PC-9 (cell line): ENCODE data around the gene SFTPD.

ENCODE experiments used
- CTCF ChIP-seq: fragments of 200-600 bp; sonication (generic); conservative IDR thresholded peaks from 2 replicates; pipeline ENCODE4 v1.6.1; 2017; ENCODE audit warnings: mixed run types, antibody characterized with exemption, mild to moderate bottlenecking, moderate library complexity
- EZH2 ChIP-seq: fragments of 200-600 bp; sonication (generic); IDR thresholded peaks from 2 replicates; pipeline ENCODE4 v1.8.0; 2017; ENCODE audit warnings: antibody characterized with exemption, low read depth

DNA sequence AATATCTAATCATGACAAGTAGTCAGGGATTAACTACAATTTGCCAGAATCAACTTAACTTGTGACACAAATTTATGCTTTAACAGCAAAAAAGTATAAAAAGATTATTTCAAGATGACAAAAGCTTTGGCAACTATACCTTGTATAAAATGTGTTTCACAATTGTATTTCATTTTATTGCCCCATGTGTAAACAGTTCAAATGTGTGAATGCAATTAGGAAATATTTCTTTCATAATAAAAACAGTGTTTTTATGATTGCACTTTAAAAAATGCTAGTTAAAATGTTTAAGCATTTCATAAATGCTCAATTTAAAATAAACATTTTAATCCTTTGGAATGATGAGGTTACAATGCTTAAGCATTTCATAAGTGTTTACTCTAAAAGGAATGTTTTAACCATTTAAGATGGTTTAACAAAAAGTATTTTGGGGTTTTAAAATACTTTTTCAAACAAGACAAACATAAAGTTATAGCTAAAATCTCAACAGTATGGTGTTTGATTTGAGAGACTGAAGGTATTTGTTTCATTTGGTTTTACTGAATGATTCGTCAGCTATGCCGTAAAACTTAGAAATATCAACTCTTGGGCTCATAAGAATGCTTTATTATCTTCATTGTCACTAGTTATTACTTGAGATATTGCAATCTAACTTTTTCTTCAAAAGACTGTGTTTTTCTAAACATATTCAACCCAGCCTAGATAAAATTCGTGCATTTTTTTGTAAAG, 50.1 kb downstream of the SFTPD start:
- TF ChIP-seq CTCF, result no peak
- no peak for TF ChIP-seq EZH2
